ENCODE results near the gene ATP6V0E1.
"Not testable (repeated sequence)": the region's sequence is repeated elsewhere in the genome, so short reads cannot be mapped to it uniquely, and the experiment has no call there.

The ATP6V0E1 gene

DNA sequence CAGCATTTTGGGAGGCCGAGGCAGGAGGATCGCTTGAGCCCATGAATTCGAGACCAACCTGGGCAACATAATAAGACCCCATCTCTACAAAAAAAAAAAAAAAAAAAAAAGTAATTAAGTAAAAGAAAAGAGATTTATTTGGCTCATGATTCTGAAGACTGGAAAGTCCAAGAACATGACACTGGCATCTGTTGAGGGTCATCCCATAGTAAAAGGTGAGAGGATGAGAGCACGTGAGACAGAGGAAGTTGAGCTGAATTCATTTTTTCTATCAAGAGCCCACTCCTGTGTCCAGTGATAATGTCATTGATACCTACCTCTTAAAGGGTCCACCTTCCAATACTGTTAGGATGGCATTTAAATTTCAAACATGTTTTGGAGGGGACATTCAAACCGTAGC, 92.4 kb downstream of the ATP6V0E1 start:
- Histone ChIP-seq H2AFZ (ENCODE audit: low read length) (no peak overlapping the region), H3K79me2 (ENCODE audit: low read length) (peaks cover 15% of the 10 kb centered on the region), H3F3A (ENCODE audit: insufficient read depth, low read length) (no peaks in the 10 kb centered on the region), H3K27ac (ENCODE audit: low read length) (no peak overlapping the region), H3K9ac (ENCODE audit: low read length) (no peak overlapping the region), H3K4me3 (ENCODE audit: low read length) (no peak overlapping the region), H3K27me3 (replicated peaks; ENCODE audit: insufficient read depth, low read length) (no peaks in the 10 kb centered on the region), H4K20me1 (ENCODE audit: insufficient read depth, low read length) (no peaks in the 10 kb centered on the region), H3K9me3 (replicated peaks; ENCODE audit: insufficient read depth, low read length) (no peaks in the 10 kb centered on the region), H3K9me2 (replicated peaks; ENCODE audit: insufficient read depth, low read length) (no peaks in the 10 kb centered on the region), H3K4me1 (ENCODE audit: low read length) (no peaks in the 10 kb centered on the region), H3K4me2 (ENCODE audit: low read depth, low read length) (no peak overlapping the region), H3K36me3 (replicated peaks; ENCODE audit: insufficient read depth, low read length) (no peaks in the 10 kb centered on the region)
- TF ChIP-seq CTCF (IDR thresholded peaks at IDR 0.05; ENCODE audit: low read length), result no peak
- no peak for TF ChIP-seq EZH2 (optimal IDR thresholded peaks at IDR 0.05; ENCODE audit: low read depth, low read length)
- TF ChIP-seq EZH2phosphoT487 (IDR thresholded peaks at IDR 0.05; ENCODE audit: low read length), result no peak
- DNase-seq, result no peak

DNA sequence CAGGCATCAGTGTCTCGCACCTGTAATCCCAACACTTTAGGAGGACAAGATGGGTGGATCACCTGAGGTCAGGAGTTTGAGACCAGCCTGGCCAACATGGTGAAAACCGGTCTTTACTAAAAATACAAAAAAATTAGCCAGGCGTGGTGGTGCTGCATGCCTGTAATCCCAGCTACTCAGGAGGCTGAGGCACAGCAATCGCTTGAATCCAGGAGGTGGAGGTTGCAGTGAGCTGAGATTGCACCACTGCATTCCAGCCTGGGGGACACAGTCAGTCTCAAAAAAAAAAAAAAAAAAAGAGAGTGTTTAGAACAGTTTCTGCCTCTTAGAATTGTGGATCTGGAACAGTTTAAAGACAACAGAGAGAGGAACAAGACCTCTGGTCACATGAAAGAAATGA, 92.9 kb downstream of the ATP6V0E1 start:
- H3K9me2 ChIP-seq (replicated peaks; ENCODE audit: insufficient read depth, low read length); H3K27ac ChIP-seq (ENCODE audit: low read length); H3K9me3 ChIP-seq (replicated peaks; ENCODE audit: insufficient read depth, low read length); H3K4me2 ChIP-seq (ENCODE audit: low read depth, low read length); H2AFZ ChIP-seq (ENCODE audit: low read length); H3K4me3 ChIP-seq (ENCODE audit: low read length); DNase-seq; H3F3A ChIP-seq (ENCODE audit: insufficient read depth, low read length); H3K36me3 ChIP-seq (replicated peaks; ENCODE audit: insufficient read depth, low read length); H4K20me1 ChIP-seq (ENCODE audit: insufficient read depth, low read length); H3K9ac ChIP-seq (ENCODE audit: low read length); H3K27me3 ChIP-seq (replicated peaks; ENCODE audit: insufficient read depth, low read length); H3K4me1 ChIP-seq (ENCODE audit: low read length): not testable (repeated sequence)
- H3K79me2 ChIP-seq (ENCODE audit: low read length), result peaks cover 11% of the 10 kb centered on the region; the same call in 1 of the 2 replicates

- no peak overlapping the region for H2AFZ ChIP-seq (ENCODE audit: low read length)
- H3K79me2 ChIP-seq (ENCODE audit: low read length), result no peaks in the 10 kb centered on the region
- no peaks in the 10 kb centered on the region for H4K20me1 ChIP-seq (ENCODE audit: insufficient read depth, low read length)
- no peaks in the 10 kb centered on the region for H3K4me1 ChIP-seq (ENCODE audit: low read length)
- H3K27me3 ChIP-seq (replicated peaks; ENCODE audit: insufficient read depth, low read length), result no peaks in the 10 kb centered on the region
- no peaks in the 10 kb centered on the region for H3F3A ChIP-seq (ENCODE audit: insufficient read depth, low read length)
- H3K4me2 ChIP-seq (ENCODE audit: low read depth, low read length), result no peak overlapping the region
- no peak overlapping the region for H3K9ac ChIP-seq (ENCODE audit: low read length)
- no peak overlapping the region for H3K27ac ChIP-seq (ENCODE audit: low read length)
- no peak overlapping the region for H3K4me3 ChIP-seq (ENCODE audit: low read length)
- H3K36me3 ChIP-seq (replicated peaks; ENCODE audit: insufficient read depth, low read length), result no peaks in the 10 kb centered on the region
- H3K9me3 ChIP-seq (replicated peaks; ENCODE audit: insufficient read depth, low read length), result no peaks in the 10 kb centered on the region
- no peaks in the 10 kb centered on the region for H3K9me2 ChIP-seq (replicated peaks; ENCODE audit: insufficient read depth, low read length)
- TF ChIP-seq CTCF (IDR thresholded peaks at IDR 0.05; ENCODE audit: low read length) (no peak), EZH2 (optimal IDR thresholded peaks at IDR 0.05; ENCODE audit: low read depth, low read length) (no peak), EZH2phosphoT487 (IDR thresholded peaks at IDR 0.05; ENCODE audit: low read length) (no peak)
- DNase-seq, result no peak
Observed at GRCh38 chr5:173078878-173079277, 95.3 kb downstream of the ATP6V0E1 start.
